ENCODE measurements around the gene ITPKC. TPM values are rescaled to one million over a fixed set of nuclear protein-coding genes. Genes with fewer than 3 reads are reported as not detected.
"Not testable (repeated sequence)": the region's sequence is repeated elsewhere in the genome, so short reads cannot be mapped to it uniquely, and the experiment has no call there.

Gene ITPKC
- polyA plus RNA-seq, 3 donors, result 2.7 to 5.7 (median 2.9) TPM

DNA sequence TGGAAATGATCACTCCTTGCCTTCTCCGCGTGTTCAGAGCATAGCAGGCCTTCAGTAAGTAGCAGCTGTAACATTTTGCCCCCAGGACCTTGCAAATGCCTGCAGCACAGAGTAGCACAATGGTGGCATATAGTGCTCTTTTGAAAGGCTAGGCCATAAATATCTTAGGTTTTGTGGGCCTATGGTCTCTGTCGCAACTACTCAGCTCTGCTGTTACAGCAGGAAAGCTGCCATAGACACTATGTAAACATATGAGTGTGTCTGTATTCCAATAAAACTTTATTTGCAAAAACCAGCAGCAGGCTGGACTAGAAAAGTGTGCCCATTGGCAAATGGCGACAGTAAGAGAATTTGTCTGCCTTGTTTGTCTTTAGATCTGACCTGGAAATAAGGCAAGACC is 9.4 kb downstream of the ITPKC start:
- H3K27ac ChIP-seq (ENCODE audit: low read depth in 1 of 2, low read length in 2 of 2), result no peak overlapping the region
- no peak for DNase-seq
- Mint-ChIP-seq H3K4me3 (no peak overlapping the region), H3K4me1 (peaks cover 13% of the 10 kb centered on the region), H3K27me3 (ENCODE audit: low read depth in 3 of 3) (peaks cover 0 to 1% (median 0%) of the 10 kb centered on the region in 3 donors), H3K36me3 (peaks cover 69 to 82% of the 10 kb centered on the region in 2 donors), H3K27ac (no peak overlapping the region), H3K9me3 (peaks cover 0 to 13% (median 7%) of the 10 kb centered on the region in 7 donors)
- no peak overlapping the region for H3K9ac ChIP-seq (ENCODE audit: insufficient read depth, low read length, poor library complexity, severe bottlenecking)
- intact Hi-C loops (cut with micrococcal nuclease), result no loop called here
- peaks cover 4 to 6% of the 10 kb centered on the region in 2 donors for H3K9me3 ChIP-seq (replicated peaks in 1 of 2; ENCODE audit: control insufficient read depth in 1 of 2, insufficient read depth in 1 of 2, low read length in 2 of 2)
- H3K27me3 ChIP-seq (ENCODE audit: control insufficient read depth in 2 of 2, insufficient read depth in 2 of 2, low read length in 2 of 2), result no peaks in the 10 kb centered on the region
- peaks cover 17% of the 10 kb centered on the region for H4K20me1 ChIP-seq (ENCODE audit: insufficient read depth, low read length)
- 100% methylated on average over 3 of the region's 4 CpGs for WGBS (ENCODE audit: insufficient coverage)
- no peak overlapping the region for H2AFZ ChIP-seq (ENCODE audit: insufficient read depth, low read depth, low read length, poor library complexity, severe bottlenecking)
- H3K4me3 ChIP-seq (replicated peaks in 1 of 3; ENCODE audit: low read depth in 2 of 3, low read length in 3 of 3), result no peak overlapping the region
- H3K4me2 ChIP-seq (replicated peaks; ENCODE audit: extremely low read depth, low read length, poor library complexity, severe bottlenecking), result no peak overlapping the region
- no peak for TF ChIP-seq CTCF (IDR thresholded peaks at IDR 0.05)
- H3K36me3 ChIP-seq (replicated peaks in 1 of 2; ENCODE audit: control insufficient read depth in 1 of 2, insufficient read depth in 2 of 2, low read length in 2 of 2), result peaks cover 52 to 84% of the 10 kb centered on the region in 2 donors
- H3K79me2 ChIP-seq (ENCODE audit: insufficient read depth, low read length), result no peaks in the 10 kb centered on the region
- H3K4me1 ChIP-seq (ENCODE audit: control insufficient read depth in 1 of 2, insufficient read depth in 2 of 2, low read length in 2 of 2), result no peaks in the 10 kb centered on the region

GRCh38 chr19:40730065-40730464 is 13.2 kb downstream of the ITPKC start:
- H3K27me3 ChIP-seq (ENCODE audit: control insufficient read depth in 2 of 2, insufficient read depth in 2 of 2, low read length in 2 of 2); H3K27me3 Mint-ChIP-seq (ENCODE audit: low read depth in 3 of 3); H3K27ac Mint-ChIP-seq; H3K9me3 Mint-ChIP-seq; H4K20me1 ChIP-seq (ENCODE audit: insufficient read depth, low read length); H3K9ac ChIP-seq (ENCODE audit: insufficient read depth, low read length, poor library complexity, severe bottlenecking); H3K4me3 ChIP-seq (replicated peaks in 1 of 3; ENCODE audit: low read depth in 2 of 3, low read length in 3 of 3); intact Hi-C loops (cut with micrococcal nuclease); H3K4me1 Mint-ChIP-seq; H3K4me2 ChIP-seq (replicated peaks; ENCODE audit: extremely low read depth, low read length, poor library complexity, severe bottlenecking); H3K4me3 Mint-ChIP-seq; H3K4me1 ChIP-seq (ENCODE audit: control insufficient read depth in 1 of 2, insufficient read depth in 2 of 2, low read length in 2 of 2); H3K79me2 ChIP-seq (ENCODE audit: insufficient read depth, low read length); H3K9me3 ChIP-seq (replicated peaks in 1 of 2; ENCODE audit: control insufficient read depth in 1 of 2, insufficient read depth in 1 of 2, low read length in 2 of 2); H2AFZ ChIP-seq (ENCODE audit: insufficient read depth, low read depth, low read length, poor library complexity, severe bottlenecking); H3K27ac ChIP-seq (ENCODE audit: low read depth in 1 of 2, low read length in 2 of 2); DNase-seq: not testable (repeated sequence)
- H3K36me3 ChIP-seq (replicated peaks in 1 of 2; ENCODE audit: control insufficient read depth in 1 of 2, insufficient read depth in 2 of 2, low read length in 2 of 2), result peaks cover 70 to 98% of the 10 kb centered on the region in 2 donors
- 100% methylated on average over 3 of the region's 5 CpGs for WGBS (ENCODE audit: insufficient coverage)
- H3K36me3 Mint-ChIP-seq, result peaks cover 76 to 94% of the 10 kb centered on the region in 2 donors

GRCh38 chr19:40732304-40732703 is 15.4 kb downstream of the ITPKC start:
- not testable (repeated sequence) for H3K4me3 Mint-ChIP-seq

More at GRCh38 chr19:40732304-40732703, 15.4 kb downstream of the ITPKC start:
- H3K27me3 ChIP-seq (ENCODE audit: control insufficient read depth in 2 of 2, insufficient read depth in 2 of 2, low read length in 2 of 2); H3K4me1 ChIP-seq (ENCODE audit: control insufficient read depth in 1 of 2, insufficient read depth in 2 of 2, low read length in 2 of 2); H4K20me1 ChIP-seq (ENCODE audit: insufficient read depth, low read length); H3K27ac Mint-ChIP-seq; H3K4me2 ChIP-seq (replicated peaks; ENCODE audit: extremely low read depth, low read length, poor library complexity, severe bottlenecking); H3K27me3 Mint-ChIP-seq (ENCODE audit: low read depth in 3 of 3); DNase-seq; H2AFZ ChIP-seq (ENCODE audit: insufficient read depth, low read depth, low read length, poor library complexity, severe bottlenecking); H3K9me3 ChIP-seq (replicated peaks in 1 of 2; ENCODE audit: control insufficient read depth in 1 of 2, insufficient read depth in 1 of 2, low read length in 2 of 2); H3K4me1 Mint-ChIP-seq; H3K9ac ChIP-seq (ENCODE audit: insufficient read depth, low read length, poor library complexity, severe bottlenecking); H3K79me2 ChIP-seq (ENCODE audit: insufficient read depth, low read length); H3K27ac ChIP-seq (ENCODE audit: low read depth in 1 of 2, low read length in 2 of 2); intact Hi-C loops (cut with micrococcal nuclease); H3K4me3 ChIP-seq (replicated peaks in 1 of 3; ENCODE audit: low read depth in 2 of 3, low read length in 3 of 3); H3K9me3 Mint-ChIP-seq: not testable (repeated sequence)
- peaks cover 71 to 100% of the 10 kb centered on the region in 2 donors for H3K36me3 ChIP-seq (replicated peaks in 1 of 2; ENCODE audit: control insufficient read depth in 1 of 2, insufficient read depth in 2 of 2, low read length in 2 of 2)
- whole genome bisulfite sequencing (ENCODE audit: insufficient coverage), result 98% methylated on average over 7 of the region's 16 CpGs
- peaks cover 82 to 99% of the 10 kb centered on the region in 2 donors for H3K36me3 Mint-ChIP-seq
